GM18520 (cell line): Measurements from ENCODE around the gene PDCD4.
A peak's percentile ranks its signal among the peaks of the same experiment; 100 is the strongest.

Experiments used
- ATAC-seq: cut with Tn5 transposase; IDR thresholded peaks from one replicate; pipeline ENCODE4 v1.9.1; 2021; ENCODE audit not compliant: unreplicated experiment

The PDCD4 gene

GRCh38 chr10:110918643-110919348 is 47.1 kb downstream of the PDCD4 start, which contains the start of gene BBIP1:
Gene BBIP1 (minus strand): TSS chr10:110919180. CDS start chr10:110918157, 1,023 bp downstream.
- peak; percentile 86 for ATAC-seq

- peak; percentile 5 for ATAC-seq
These were observed 47.7 kb downstream of the PDCD4 start, which contains the start of gene SHOC2 for GRCh38 chr10:110919349-110919931. Gene SHOC2 (plus strand): TSS chr10:110919604. CDS start chr10:110964359, 44,755 bp downstream.

DNA sequence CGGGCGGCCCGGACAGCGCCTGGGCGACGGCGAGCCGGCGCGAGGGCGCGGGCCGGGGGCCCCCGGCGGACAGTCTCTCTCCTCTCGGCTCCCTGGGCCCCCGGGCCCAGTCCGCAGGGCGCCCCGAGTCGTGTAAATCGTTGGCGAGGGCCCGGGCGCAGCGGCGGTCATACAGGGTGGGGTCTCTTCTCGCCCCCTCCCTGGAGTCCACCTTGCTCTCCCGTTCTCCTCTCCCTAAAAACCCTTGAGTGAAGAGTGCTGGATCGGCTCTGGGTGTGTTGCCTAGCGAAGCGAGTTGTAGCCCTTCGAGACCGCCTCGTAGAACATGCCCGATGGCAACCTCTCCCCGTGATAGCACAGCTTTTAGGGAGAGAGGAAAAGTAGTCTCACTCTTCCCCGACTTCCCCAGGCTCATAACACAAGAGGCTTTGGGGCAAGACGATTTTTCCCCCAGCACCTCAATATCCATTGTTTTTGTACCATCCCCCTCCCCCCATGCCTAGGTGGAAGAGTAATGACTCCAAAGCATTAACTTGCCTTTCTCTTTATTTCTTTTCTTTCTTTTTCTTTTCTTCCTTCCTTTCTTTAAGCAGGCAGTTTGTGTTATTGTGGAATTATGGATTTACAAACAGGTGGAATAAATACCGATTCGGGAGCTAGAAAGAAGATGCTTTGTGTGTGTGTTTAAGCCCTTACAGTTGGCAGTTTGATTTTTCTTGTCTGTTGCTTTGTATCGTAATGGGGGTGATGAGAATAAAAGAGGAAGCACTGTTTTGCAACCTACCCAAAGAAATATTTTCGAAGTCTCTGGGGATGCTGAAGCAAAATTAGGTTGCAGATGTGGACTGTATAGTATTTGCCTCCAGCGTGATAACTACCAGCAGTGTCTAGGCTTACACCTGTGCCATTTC is 48.5 kb downstream of the PDCD4 start:
- ATAC-seq: no peak

DNA sequence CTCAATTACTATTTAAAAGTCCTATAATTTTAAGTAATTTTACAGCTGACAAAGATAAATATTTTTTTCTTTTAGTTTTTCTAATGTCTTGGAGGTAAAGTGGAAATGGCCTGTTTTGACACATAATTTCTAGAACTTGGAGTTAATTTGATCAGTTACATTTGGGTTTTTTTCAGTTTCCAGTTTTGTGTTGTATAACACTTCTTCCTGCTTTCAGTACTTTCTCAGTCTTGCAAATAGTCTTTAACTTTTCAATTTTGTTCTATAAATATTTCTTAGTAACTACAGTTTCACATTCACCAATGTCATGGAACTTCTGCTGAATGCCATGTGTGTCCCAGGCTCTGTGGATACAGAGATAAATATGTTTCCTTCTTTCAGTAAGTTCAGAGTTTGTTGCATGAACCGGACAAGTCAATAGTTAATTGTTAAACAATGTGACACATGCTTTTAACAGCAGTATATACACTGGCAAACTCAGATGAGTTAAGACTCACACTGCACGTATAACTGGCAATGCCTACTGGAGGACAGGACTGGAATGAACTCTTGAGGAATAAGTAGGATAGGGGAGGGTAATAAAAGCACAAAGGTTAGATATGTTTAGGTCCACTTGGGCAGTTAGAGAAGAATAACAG is 52.2 kb downstream of the PDCD4 start:
- no peak for ATAC-seq

- no peak for ATAC-seq
These were observed 55.7 kb downstream of the PDCD4 start for GRCh38 chr10:110927461-110927860.

DNA sequence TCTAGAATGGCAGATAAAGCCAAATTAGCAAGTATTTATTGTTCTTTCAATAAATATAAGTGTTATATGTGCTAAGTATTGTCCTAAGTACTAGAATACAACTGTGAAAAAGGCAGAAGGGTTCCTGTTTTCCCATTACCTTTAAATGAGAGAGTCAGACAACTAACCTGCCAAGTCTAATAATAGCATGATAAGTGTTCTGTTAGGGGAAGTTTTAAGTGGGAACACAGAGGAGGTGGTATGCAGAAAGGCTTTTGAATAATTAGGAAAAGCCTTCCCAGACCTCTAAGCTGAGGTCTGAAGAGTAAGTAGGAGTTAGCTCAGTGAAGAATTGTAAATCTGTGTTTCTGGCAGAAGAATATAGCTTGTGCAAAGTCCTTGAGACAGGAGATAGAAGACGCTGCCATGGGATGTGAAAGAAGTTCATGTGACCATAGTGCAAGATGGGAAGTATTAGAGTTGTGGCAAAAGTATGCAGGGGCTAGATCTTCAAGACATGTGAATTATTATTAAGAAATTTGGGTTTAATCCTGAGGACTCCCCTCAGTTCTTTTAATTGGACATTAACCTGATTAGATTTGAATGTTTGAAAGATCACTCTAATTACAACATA is 60.1 kb downstream of the PDCD4 start:
- no peak for ATAC-seq

GRCh38 chr10:110932505-110933180 is 60.9 kb downstream of the PDCD4 start:
- ATAC-seq: no peak

GRCh38 chr10:110936757-110937156 is 65.0 kb downstream of the PDCD4 start:
- ATAC-seq: no peak

DNA sequence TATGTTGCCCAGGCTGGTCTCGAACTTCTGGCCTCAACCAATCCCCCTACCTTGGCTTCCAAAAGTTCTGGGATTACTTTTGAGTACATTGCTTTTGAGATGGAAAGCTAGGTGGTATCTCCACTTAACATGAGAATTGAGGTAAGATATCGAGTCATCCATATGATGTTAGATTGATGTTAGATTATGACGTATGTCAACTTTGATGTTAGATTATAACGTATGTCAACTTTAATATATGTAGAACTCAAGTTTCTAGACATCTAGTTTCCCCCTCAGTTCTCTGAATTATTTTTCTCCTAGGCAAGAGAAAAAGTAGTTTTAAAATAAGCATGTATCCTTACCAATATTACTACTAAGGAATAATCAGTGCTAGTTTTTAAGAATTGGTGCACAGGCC is 67.7 kb downstream of the PDCD4 start:
- no peak for ATAC-seq

DNA sequence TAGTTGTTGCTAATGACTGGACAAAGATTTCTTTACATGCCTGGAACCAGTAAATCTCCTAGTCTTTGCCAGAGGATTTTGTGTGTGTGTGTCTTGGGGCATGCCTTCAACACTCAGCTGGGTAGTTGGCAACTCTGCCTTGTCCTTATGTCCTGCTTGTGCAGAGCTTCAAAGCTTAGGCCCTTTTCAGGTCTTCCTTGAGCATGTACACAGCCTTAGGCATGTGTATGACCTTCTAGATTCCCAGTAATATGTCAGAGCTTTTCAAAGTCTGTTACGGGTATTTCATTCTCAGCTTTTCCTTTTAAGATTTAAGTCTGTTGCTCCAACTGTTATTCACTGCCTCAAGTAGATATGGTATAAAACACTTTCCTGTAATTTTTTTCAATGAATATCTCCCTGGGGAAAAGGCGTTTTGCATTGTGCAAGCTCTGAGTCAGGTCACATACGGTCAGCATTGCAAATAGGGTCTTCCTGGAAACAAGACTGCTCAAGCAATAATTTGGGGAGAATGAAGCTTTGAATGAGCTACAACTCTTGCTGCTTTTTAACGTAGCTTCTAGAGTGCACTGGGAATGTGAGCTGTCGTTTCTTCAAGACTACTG is 73.2 kb downstream of the PDCD4 start:
- ATAC-seq: no peak

DNA sequence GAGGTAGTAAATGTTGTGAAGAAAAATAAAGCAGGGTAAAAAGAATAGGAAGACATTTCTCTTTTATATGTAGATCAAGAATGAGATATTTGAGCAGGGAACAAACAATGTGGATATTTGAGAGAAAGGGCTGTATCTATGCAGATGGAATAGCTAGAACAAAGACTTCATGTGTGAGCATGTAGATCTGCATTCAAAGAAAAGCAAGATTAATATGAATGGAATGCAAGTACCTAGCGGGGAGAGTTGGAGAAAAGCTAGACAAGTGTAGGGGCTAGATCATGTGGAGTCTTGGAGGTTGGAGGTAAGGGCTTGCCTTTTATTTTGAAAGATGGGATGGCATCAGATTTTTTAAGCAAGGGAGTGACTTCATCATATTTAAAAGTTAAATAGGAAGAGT is 74.8 kb downstream of the PDCD4 start:
- no peak for ATAC-seq

GRCh38 chr10:110947061-110947595 is 75.4 kb downstream of the PDCD4 start:
- ATAC-seq: no peak
